Hematopoietic multipotent progenitor cell treated with erythropoietin and hydrocortisone succinate and interleukin-3 and kit ligand, for 4 days (in vitro differentiated cells): ENCODE measurements around the gene LILRB5.
"Not testable (repeated sequence)": the region's sequence is repeated elsewhere in the genome, so short reads cannot be mapped to it uniquely, and the experiment has no call there.

ENCODE experiments used
- DNase-seq: peaks from one replicate; pipeline ENCODE4 v3.0.0-alpha.2; 2015

The LILRB5 gene

DNA sequence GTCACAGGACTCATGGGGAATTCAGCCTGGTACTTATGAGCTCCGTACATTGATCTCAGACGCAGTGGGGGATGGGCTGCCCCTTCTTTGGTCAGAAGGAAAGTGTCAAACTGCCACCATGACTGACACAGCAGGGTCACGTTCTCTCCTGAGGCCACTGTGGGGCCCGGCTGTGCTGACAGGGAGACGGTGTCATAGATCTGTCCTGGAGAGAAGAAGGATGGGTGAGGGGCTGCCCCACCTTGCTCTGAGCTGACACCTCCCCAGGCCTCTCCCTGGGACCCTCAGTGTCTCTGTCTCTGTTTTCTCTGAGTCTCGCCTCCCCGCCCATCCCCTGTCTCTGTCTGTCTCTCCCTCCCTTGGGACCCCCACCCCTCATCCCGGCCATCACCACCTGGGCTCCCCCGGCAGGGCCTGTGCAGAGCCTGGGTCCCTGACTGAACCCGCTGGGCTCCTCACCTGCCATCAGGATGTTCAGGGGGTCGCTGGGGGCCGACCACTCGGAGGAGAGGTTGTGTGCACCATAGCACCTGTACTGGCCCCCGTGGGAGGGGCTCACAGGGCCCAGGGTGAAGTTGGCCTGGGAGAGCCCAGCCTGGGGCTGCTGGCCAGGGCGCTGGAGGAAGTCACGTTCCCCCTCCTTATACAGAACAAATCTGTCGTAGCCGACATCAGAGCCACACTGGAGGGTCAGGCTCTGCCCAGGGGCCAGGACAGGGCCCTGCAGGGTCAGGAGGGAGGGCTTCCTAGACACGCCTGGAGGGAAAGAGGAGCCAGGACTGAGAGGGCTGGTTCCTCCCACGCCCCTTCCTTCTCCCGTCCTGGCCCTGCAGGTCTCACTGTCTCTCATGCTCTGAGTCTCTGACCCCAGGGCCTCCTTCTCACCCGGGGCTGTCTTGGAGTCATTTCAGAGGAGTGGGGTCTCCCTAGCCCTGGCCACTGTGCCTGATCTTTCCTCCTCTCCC, 16.4 kb downstream of the LILRB5 start:
- DNase-seq = not testable (repeated sequence)

DNA sequence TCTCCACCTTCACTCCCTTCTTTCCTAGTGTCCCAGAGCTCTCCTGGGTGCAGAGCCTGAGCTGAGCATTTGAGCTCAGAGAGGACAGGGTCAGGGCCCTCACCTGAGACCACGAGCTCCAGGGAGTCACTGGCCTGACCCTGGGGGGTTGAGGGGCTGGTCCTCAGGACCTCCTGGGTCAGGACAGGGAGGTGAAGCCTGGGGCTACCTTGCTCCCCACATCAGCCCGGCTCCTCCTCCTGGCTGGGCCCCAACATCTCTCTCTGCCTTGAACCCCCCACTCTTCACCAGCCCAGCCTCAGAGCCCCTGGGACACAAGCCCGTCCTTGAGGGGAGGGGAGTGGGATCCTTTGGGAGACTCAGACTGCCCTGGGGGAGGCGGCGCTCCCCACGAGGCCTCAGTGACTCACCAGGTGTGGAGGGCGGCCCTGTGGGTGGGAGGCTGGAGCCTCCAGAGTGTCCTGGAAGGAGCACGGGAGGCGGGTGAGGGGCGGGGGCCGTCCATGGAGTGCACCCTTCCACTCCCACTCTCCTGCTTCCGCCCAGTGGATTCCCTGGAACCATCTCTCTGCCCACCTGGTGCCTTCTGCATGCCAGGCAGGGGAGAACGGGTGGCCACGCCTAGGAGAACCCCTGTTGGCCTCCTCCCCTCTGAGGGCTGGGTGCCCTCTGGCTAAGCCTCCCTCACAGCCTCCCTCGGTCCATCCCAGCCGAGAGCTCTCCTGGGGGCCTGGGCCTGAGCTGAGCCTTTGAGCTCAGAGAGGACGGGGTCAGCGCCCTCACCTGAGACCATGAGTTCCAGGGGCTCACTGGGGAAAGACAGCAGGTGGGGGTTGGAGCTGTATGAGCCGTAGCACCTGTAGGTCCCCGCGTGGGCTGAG, 17.3 kb downstream of the LILRB5 start:
- not testable (repeated sequence) for DNase-seq

DNA sequence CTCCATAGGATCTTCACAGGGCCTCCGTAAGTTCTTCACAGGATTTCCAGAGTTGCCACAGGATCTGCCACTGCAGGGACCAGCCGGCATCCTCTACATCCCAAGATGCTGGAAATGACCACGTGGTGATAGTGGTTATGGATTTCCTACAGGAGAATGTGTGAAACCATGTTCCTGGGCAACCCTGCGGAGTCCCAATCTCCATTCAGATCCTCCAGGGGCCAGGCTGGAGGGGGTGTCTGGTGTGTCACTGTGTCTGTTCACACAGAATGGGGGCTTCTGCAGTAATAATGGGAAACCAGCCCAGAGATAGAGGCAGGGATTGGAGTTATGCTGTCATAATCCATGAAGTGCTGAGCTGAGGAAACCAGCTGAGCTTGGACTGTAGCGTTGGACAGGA, 23.1 kb downstream of the LILRB5 start:
- no peak for DNase-seq

DNA sequence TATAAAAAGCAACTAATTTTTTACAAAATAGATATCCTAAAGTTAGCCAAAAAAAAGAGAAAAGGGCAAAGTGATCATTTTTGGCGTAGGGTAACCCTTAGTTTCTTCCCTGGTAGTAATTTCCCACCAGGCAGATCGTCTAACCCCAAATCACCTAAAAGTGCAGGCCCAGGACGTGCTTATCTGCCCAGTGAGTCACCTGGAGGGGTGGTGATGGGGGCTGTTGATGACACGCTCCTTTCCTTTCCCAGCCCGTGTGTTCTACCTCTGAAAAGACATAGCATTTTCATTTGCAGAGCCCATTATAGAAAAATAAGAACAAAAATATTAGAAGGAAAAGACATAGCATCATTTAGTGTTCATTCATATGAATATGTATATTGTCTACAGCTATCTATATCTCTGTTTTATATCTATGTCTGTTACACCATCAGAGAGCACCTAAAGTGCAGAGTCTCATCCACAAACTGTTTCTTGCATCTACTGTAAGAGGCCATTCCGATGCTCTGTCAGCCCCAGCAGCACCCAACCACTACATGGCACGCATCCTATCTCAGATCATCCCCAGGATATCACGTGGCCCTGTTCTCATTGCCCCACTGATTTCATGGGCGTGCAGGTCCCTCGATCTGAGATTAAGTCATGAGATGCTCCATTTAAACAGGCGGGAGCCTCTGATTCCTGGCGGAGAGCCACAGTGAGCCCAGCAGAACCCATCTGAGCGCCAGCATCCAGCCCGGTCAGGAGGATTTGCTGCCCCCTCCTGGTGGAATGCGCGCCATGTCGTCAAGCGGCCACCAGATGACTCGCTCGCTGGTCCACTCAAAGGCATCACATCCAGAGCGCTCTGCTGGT, 25.8 kb downstream of the LILRB5 start:
- DNase-seq = peak; percentile 90

DNA sequence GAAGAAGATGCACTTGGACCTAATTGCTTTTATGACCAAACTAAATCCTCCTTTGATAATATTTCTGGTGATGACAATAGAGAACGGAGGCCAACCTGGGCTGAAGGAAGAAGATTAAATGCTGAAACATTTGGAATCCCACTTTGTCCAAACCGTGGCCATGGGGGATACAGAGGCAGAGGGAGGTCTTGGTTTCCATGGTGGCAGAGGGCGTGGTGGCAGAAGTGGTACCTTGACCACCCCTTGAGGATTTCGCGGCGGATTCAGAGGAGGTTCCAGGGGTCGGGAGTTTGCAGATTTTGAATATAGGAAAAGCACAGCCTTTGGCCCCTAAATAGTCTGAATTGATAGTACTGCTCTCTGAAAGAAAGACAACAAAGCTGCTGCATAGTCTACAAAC, 27.0 kb downstream of the LILRB5 start:
- DNase-seq = no peak

DNA sequence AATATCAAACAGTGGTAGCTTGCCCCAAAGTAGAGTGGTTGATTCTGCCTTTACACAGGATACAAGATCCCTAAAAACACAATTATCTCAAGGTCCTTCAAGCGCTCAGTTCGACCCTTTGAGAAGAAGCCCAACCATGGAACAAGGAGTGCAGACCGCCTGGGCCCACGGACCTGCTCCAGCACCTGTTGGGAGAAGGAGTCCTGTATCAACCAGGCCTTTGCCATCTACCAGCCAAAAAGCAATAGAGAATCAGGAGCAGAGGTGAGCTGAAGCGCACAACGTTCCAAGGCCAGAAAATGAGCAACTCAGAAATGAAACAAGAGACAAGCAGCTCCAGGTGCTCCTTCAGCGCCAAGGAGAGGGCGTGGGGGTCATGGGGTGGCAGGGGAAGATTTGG, 27.9 kb downstream of the LILRB5 start:
- no peak for DNase-seq

DNA sequence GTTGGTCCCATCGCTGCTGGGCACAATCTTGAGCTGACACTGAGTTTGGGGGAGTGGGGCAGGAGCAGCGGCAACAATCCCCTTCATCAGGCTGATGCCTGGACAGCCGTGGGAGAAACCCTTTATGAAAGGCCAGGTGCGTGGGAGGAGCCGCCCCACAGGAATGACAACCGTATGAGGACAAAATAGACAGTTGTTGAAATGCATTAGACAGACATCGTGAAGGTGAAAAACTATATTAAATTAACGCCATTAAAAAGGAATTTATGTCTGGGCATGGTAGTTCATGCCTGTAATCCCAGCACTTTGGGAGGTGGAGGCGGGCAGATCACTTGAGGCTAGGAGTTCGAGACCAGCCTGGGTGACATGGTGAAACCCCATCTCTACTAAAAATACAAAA, 32.5 kb downstream of the LILRB5 start:
- not testable (repeated sequence) for DNase-seq

DNA sequence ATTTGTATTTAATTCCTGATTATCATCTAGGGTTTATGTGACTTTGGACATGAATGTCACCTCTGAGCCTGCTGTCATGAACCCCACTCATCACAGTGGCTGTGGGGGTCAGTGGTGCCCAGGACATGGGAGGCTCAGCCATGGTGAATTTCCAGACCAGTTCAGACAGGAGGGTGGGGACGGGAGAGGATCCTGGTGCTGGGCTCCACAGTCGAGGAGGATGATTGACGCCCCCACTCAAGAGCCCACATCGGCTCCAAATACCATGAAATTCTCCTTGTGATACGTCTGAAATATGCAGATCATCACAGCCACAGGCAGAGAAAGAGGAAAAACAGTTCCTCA, 33.2 kb downstream of the LILRB5 start:
- DNase-seq = not testable (repeated sequence)

DNA sequence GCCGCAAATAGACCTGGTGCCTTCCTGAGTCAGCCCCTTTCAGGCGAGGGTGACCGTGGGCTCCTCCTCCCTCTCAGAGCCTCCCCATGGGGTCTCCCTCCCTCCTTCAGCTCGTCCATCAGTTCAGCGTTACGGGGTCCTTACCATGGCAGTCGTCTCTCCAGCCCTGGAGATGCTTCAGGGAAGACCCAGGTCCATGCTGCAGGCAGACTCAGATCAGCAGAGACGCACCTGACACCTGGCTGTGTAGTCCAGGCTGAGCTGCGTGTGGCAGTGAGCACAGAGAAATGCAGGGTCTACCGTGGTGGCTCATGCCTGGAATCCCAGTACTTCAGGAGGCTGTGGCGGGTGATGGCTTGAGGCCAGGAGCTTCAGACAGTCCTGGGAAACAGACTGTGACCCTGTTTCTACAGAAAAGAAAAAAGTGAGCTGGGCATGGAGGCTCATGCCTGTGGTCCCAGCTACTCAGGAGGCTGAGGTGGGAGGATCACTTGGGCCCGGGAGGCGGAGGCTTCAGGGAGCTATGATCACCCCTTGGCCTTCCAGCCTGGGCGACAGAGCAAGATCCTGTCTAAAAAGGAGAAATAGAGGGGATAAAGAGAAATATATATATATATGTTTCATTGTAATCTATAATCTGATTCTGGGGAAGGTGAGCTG, 33.7 kb downstream of the LILRB5 start:
- not testable (repeated sequence) for DNase-seq

DNA sequence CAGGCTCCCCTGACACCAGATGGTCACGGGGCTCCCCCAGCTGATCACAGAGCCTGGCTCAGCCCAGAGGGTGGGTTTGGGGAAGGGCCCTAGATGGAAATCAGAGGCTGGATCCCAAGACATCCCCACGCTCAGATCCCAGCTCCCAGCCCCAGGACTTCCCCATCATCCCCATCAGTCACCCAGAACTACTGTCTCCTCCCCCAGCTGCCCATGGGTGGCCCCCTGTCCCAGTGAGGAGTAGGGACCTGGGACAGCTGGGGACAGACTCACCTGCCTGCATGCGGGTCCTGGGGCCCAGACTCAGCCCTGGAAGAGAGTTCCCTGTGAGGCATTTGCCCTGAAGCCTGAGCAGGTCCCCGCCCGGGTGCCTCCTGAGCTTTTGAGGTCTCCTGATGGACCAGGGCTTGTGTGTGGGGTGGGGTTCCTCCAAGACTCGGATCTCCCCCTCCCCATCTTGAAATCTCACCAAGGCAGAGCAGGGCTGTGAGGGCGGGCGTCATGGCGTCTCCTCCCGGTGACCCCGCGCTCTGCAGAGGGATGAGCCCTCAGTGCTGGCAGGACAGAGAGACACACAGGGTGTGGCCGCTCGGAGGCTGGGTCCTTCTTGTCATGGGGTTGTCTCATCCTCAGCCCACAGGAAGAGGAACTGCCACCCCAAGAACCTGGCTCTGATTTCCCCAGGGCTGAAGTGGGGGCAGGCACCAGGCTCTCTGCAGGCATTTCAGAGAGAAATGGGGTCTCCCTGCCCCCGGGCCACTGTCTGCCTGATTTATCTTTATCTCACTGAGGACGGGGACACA, 34.4 kb downstream of the LILRB5 start, which contains the start of gene LILRB3:
TSS of gene LILRB3 (minus strand) at position 534 of the 803 bp plus-strand sequence. CDS start at position 503, 31 bp downstream.
- not testable (repeated sequence) for DNase-seq

DNA sequence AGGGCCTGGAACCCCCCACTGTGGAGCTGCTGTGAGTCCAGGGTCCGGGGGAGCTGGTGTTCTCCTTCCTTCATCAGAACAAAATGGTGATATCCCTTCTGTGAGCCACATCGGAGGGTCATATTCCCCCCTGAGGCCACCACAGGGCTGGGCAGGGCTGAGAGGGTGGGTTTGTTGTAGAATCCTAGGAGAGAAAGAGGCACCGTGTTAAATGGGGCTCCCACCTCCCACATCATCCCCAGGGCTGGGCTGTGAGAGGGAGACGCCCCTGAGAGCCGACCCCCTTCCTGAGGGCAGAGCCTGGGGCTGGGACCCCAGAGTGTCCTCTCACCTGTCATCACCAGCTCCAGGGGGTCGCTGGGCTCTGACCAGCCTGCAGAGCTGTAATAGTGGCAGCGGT, 35.1 kb downstream of the LILRB5 start:
- DNase-seq = not testable (repeated sequence)

DNA sequence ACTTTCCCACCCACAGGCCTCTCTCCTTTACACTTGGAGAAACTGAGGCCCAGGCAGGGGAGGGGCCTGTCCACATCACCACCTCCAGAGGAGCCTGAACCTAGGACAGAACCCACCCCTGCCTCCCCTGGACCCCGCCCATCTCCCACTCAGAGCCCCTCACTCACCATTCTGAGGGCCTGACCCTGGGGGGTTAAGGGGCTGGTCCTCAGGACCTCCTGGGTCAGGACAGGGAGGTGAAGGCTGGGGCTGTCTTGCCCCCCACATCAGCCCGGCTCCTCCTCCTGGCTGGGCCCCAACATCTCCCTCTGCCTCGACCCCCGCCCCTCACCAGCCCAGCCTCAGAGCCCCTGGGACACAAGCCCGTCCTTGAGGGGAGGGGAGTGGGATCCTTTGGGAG, 37.4 kb downstream of the LILRB5 start:
- DNase-seq = not testable (repeated sequence)

DNA sequence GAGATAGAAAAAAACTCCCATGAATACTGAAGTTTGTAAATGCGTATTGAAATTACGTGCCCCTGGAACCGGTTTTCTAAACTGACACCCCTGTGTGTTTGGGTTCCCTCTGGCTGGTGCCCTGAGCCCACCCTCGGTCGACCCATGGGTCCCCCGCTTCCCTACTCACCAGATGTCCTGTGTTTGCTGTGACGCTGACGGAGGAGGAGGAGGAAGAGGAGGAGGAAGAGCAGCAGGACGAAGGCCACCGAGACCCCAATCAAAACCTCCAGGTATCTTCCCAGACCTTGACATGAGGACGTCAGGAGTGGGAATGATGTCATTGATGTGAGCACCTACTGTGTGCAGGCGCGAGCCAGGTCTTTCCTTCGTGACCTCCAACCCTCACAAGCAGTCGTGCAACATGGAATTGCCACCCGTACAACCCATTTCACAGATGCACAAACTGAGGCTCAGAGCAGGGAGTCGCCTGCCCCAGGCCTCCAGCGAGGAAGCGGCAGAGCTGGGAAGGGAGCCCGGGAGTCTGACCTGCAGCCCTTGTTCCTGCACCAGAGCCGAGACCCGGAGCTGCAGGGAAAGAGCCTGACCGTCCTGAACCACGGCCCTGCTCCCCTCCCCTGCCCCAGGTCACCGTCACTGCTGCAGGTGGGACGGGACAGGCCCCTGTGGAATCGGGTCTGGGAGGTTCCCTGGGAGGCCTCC, 38.0 kb downstream of the LILRB5 start:
- DNase-seq = no peak

DNA sequence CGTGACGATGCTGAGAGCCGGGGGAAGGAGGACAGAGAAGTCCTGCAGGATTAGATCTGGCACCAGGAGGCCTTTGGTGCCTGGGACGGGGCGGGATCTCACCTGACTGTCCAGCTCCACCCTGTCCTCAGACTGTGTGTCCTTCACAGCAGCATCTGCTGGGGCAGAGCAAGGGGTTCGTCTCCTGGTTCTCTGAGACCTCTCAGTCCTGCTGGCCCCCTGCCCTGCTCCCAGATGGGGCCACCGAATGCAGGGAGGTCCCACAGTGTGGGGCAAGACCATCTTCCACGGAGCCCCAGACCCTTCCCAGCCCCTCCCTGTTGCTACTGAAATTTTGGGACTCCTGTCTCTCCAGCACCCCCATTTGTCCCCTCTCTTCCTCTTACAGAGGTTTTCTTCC, 38.8 kb downstream of the LILRB5 start:
- no peak for DNase-seq

DNA sequence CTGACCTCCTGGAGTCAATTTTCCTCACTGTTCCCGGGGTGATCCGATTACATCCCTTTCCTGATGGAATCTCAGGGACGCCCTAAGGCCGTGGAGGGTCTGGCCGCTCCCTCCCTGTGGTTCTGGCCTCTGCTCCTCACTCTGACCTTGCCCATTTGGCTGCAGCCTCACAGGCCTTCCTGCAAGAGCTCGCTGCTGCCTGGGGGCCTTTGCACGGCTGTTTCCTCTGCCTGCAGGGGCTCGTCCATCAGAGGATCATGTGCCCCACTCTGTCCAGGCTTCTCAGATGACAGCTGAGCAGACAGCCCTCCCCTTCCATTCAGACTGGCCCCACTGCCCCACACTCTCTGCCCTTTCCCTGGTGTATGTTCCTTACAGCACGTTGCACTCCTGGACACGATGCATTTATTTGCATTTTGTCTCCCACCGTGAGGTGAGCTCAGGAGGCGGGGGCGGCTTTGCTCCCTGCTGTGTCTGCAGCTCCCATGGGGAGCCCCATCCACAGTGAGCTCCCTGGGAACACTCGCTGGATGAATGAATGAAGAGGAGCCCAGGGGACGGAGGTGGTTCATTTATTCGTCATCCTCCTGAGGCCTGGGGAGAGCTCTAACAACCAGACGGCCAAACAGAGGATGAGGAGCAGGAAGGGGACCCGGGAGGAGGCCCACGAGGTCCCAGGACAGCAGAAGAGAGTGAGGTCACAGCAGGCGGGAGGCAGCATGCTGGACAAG, 39.4 kb downstream of the LILRB5 start:
- DNase-seq = not testable (repeated sequence)

DNA sequence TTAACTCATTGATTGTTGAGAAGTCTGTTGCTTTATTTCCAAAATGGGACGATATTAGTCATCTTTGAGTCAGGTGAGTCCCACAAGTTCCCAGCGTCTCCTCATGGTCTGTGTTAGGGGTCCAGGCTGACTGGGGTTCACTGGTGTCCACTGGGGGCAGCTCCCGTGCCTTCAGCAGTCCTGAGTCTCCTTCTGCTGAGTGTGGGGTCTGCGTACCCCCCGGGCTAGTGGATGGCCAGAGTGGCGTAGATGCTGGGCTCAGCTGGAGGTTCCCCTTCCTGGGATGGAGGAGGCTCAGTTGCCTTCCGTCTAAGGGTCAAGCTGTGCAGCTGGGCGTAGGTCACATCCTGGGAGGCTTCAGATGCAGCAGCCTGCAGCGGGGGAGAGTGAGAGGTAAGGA, 40.2 kb downstream of the LILRB5 start:
- no peak for DNase-seq

DNA sequence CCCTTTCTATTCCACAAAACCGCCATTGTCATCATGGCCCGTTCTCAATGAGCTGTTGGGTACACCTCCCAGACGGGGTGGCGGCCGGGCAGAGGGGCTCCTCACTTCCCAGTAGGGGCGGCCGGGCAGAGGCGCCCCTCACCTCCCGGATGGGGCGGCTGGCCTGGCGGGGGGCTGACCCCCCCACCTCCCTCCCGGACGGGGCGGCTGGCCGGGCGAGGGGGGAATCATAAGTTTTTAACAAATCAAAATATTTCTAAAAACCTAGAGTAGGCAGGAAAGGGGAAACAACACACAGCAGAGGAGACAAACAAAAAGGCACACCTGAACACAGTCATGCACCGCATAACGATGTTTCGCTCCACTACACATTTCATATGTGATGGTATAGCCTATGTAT, 42.3 kb downstream of the LILRB5 start:
- DNase-seq = not testable (repeated sequence)

DNA sequence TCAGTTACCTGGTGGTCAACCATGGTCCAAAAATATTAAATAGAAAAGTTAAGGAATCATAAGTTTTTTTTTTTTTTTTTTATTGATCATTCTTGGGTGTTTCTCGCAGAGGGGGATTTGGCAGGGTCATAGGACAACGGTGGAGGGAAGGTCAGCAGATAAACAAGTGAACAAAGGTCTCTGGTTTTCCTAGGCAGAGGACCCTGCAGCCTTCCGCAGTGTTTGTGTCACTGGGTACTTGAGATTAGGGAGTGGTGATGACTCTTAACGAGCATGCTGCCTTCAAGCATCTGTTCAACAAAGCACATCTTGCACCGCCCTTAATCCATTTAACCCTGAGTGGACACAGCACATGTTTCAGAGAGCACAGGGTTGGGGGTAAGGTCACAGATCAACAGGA, 42.9 kb downstream of the LILRB5 start:
- DNase-seq = not testable (repeated sequence)

DNA sequence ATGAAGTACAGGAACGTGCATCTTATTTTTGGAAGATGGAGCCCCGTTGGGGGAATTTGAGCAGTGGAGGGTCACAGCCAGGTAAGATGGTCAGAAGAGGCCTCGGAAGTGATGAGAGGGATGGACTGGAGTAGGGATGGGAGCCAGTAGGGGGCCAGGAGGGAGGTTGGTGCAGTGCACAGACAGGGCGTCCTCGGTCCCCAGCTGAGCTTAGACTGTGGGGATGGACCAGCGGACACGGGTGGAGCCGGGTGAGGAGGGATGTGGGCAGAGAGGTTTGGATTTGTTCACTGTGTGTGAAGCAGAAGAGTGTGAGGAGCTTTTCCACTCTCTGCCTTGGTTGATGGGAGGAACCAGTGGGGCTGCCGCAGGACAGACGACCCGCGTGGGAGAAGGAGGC, 45.8 kb downstream of the LILRB5 start:
- DNase-seq = no peak
